ENCODE results near the gene ATP5PO.

Gene ATP5PO

DNA sequence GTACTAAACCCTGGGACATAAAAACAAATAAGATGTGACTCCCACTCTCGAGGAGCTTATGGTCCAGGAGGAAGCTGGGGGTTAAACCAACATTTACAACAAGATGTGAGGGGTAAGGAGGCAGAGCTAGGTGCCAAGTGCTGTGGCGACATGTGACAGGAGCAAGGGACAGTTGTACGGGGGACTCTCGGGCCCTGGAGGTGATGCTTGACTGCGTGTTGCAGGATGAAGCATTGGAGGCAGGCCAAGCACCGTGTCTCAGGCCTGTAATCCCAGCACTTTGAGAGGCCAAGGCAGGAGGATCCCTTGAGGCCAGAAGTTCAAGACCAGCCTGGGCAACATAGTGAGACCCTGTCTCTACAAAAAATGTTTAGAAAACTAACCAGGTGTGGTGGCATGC is 36.8 kb downstream of the ATP5PO start:
- no peak overlapping the region for H3K27ac ChIP-seq
- CTCF ChIA-PET, result no interaction called here
- POLR2A ChIA-PET (ENCODE audit: low non-redundant PET), result no interaction called here
- TF ChIP-seq, protein P1, sequence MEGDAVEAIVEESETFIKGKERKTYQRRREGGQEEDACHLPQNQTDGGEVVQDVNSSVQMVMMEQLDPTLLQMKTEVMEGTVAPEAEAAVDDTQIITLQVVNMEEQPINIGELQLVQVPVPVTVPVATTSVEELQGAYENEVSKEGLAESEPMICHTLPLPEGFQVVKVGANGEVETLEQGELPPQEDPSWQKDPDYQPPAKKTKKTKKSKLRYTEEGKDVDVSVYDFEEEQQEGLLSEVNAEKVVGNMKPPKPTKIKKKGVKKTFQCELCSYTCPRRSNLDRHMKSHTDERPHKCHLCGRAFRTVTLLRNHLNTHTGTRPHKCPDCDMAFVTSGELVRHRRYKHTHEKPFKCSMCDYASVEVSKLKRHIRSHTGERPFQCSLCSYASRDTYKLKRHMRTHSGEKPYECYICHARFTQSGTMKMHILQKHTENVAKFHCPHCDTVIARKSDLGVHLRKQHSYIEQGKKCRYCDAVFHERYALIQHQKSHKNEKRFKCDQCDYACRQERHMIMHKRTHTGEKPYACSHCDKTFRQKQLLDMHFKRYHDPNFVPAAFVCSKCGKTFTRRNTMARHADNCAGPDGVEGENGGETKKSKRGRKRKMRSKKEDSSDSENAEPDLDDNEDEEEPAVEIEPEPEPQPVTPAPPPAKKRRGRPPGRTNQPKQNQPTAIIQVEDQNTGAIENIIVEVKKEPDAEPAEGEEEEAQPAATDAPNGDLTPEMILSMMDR (conservative IDR thresholded peaks at IDR 0.05; ENCODE audit: low read depth), result no peak
- DNase-seq (ENCODE audit: low spot score), result no peak

DNA sequence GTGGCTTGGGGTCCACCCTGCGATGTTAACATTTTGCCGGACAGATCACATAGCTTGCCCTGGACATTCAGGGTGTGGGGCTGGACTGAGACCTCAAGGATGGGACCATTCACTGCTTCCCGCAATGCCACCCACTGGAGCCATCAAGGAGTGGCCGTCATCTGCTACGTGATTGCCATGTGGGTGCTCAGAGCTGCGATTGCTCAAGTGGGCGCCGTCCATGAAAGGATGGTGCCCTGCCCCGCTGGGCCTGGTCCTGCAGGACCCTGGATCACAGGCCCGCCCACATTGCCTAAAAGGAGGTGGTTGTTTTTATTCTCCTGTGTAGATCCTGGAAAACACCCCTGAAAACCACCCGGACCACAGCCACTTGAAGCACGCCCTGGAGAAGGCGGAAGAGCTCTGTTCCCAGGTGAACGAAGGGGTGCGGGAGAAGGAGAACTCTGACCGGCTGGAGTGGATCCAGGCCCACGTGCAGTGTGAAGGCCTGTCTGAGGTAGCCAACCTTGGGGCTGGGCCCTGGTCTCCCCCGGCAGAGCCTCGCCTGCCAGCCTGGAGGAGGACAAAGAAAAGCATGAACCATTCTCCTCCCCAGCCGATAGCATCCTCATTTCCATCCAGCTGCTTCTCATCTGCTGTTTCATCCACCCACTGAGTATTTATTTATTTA is 40.4 kb downstream of the ATP5PO start:
- no peak for DNase-seq (ENCODE audit: low spot score)
- POLR2A ChIA-PET (ENCODE audit: low non-redundant PET), result no interaction called here
- no peak overlapping the region for H3K27ac ChIP-seq
- CTCF ChIA-PET, result interaction anchor here (0.7 kb wide), 2 partner anchors 19 to 21 kb away, joined by 3 to 8 read pairs; no protein-coding TSS in a partner anchor
- TF ChIP-seq, protein P1 (conservative IDR thresholded peaks at IDR 0.05; ENCODE audit: low read depth), result no peak

DNA sequence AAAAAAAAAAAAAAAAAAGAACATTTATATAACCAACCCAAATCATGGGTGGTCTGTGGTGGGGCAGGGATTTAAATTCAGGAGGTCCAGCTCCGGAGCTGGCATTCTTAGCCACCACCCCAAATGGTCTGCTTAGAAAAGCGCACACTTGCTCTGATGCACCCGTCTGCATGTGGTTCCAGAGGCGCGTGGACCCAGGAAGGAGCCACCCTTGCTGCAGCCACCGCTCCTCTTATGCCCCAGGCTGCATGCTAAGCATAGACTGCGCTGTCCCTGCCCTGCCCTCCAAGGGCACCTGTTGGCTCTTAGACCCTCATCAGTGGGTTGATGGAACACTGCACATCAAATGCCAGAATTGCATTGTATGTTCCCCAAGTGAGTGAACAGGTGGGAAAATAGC is 41.4 kb downstream of the ATP5PO start:
- no peak for DNase-seq (ENCODE audit: low spot score)
- no peak overlapping the region for H3K27ac ChIP-seq
- ChIA-PET POLR2A (ENCODE audit: low non-redundant PET) (no interaction called here), CTCF (no interaction called here)
- TF ChIP-seq, protein P1 (conservative IDR thresholded peaks at IDR 0.05; ENCODE audit: low read depth), result no peak

- no peak overlapping the region for H3K27ac ChIP-seq
- CTCF ChIA-PET, result interaction anchor here (0.7 to 1.0 kb wide), 5 partner anchors 28 to 330 kb away, joined by 3 to 5 read pairs (median 3); no protein-coding TSS in a partner anchor
- POLR2A ChIA-PET (ENCODE audit: low non-redundant PET), result no interaction called here
- no peak for DNase-seq (ENCODE audit: low spot score)
- TF ChIP-seq, protein P1 (conservative IDR thresholded peaks at IDR 0.05; ENCODE audit: low read depth), result no peak
Measured at GRCh38 chr21:33872881-33873515, 42.6 kb downstream of the ATP5PO start.

- no peak overlapping the region for H3K27ac ChIP-seq
- DNase-seq (ENCODE audit: low spot score), result no peak
- POLR2A ChIA-PET (ENCODE audit: low non-redundant PET), result no interaction called here
- CTCF ChIA-PET, result no interaction called here
- TF ChIP-seq, protein P1 (conservative IDR thresholded peaks at IDR 0.05; ENCODE audit: low read depth), result no peak
Measured at GRCh38 chr21:33871171-33871570, 44.4 kb downstream of the ATP5PO start.

DNA sequence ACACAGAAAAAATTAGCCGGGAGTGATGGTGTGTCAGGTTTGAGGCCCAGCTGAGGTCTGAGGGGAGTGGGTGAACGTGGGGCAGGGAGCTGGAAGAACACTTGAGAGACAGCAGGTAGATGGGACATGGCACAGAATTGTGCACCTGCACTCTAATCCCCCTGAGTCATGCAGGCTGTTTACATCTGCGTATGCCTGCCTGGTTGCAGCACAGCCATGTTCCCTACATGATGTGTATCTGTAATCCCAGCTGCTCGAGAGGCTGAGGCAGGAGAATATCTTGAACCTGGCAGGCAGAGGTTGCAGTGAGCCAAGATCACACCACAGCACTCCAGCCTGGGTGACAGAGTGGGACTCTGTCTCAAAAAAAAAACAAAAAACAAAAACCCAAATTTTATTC is 44.8 kb downstream of the ATP5PO start:
- ChIA-PET CTCF (no interaction called here), POLR2A (ENCODE audit: low non-redundant PET) (no interaction called here)
- DNase-seq (ENCODE audit: low spot score), result no peak
- TF ChIP-seq, protein P1 (conservative IDR thresholded peaks at IDR 0.05; ENCODE audit: low read depth), result no peak
- H3K27ac ChIP-seq, result no peak overlapping the region

Measured in RWPE1 (cell line).